Midbrain (tissue), 1 donor: ENCODE results near the gene NET1.
"Not testable (repeated sequence)": the region's sequence is repeated elsewhere in the genome, so short reads cannot be mapped to it uniquely, and the experiment has no call there.

Experiments
- DNase-seq: peaks from one replicate; lab custom pipeline; 2025; lab: John Stamatoyannopoulos, UW

The NET1 gene

GRCh38 chr10:5465976-5466450 is 53.7 kb downstream of the NET1 start:
- DNase-seq, result no peak

GRCh38 chr10:5466451-5467206 is 54.3 kb downstream of the NET1 start:
- no peak for DNase-seq

GRCh38 chr10:5467207-5467535 is 54.8 kb downstream of the NET1 start:
- no peak for DNase-seq

- DNase-seq, result no peak
Observed at GRCh38 chr10:5467634-5468255, 55.4 kb downstream of the NET1 start.

GRCh38 chr10:5468262-5469106 is 56.1 kb downstream of the NET1 start:
- DNase-seq, result no peak

GRCh38 chr10:5469353-5470061 is 57.1 kb downstream of the NET1 start:
- no peak for DNase-seq

GRCh38 chr10:5470062-5470751 is 57.9 kb downstream of the NET1 start:
- no peak for DNase-seq

GRCh38 chr10:5474642-5475041 is 62.3 kb downstream of the NET1 start:
- DNase-seq, result not testable (repeated sequence)

GRCh38 chr10:5475088-5475487 is 62.7 kb downstream of the NET1 start:
- not testable (repeated sequence) for DNase-seq

GRCh38 chr10:5475974-5476807 is 63.8 kb downstream of the NET1 start:
- not testable (repeated sequence) for DNase-seq

GRCh38 chr10:5476918-5477525 is 64.7 kb downstream of the NET1 start:
- DNase-seq, result no peak

GRCh38 chr10:5477948-5478693 is 65.8 kb downstream of the NET1 start:
- DNase-seq, result no peak

- no peak for DNase-seq
Observed at GRCh38 chr10:5478694-5479305, 66.4 kb downstream of the NET1 start.

GRCh38 chr10:5479481-5480161 is 67.3 kb downstream of the NET1 start:
- DNase-seq, result no peak

- no peak for DNase-seq
Observed at GRCh38 chr10:5480162-5480941, 68.0 kb downstream of the NET1 start.

- DNase-seq, result no peak
Observed at GRCh38 chr10:5481121-5481520, 68.8 kb downstream of the NET1 start.

GRCh38 chr10:5482016-5482415 is 69.7 kb downstream of the NET1 start:
- DNase-seq, result no peak

- DNase-seq, result no peak
Observed at GRCh38 chr10:5484205-5484604, 71.8 kb downstream of the NET1 start.
